IPS-15b (cell line): Measurements from ENCODE around the gene HOXD12.

Source experiments
- H3K27me3 ChIP-seq: one replicate; pipeline ENCODE4 v1.6.1; 2013; ENCODE audit warnings: low read length; ENCODE audit not compliant: control insufficient read depth, insufficient read depth
- H3K36me3 ChIP-seq: one replicate; pipeline ENCODE4 v1.6.1; 2013; ENCODE audit warnings: low read length; ENCODE audit not compliant: control insufficient read depth, insufficient read depth
- H3K4me1 ChIP-seq: one replicate; pipeline ENCODE4 v1.6.1; 2013; ENCODE audit warnings: mild to moderate bottlenecking, low read length; ENCODE audit not compliant: control insufficient read depth, insufficient read depth
- H3K4me3 ChIP-seq: one replicate; pipeline ENCODE4 v1.5.1; 2013; ENCODE audit warnings: low read depth, low read length
- H3K9ac ChIP-seq: one replicate; pipeline ENCODE4 v1.6.1; 2013; ENCODE audit warnings: low read depth, mild to moderate bottlenecking, low read length
- H3K9me3 ChIP-seq: one replicate; pipeline ENCODE4 v1.6.1; 2013; ENCODE audit warnings: mild to moderate bottlenecking, low read length; ENCODE audit not compliant: control insufficient read depth, insufficient read depth

HOXD12 gene

GRCh38 chr2:176099728-176100546 is at the start of gene HOXD12:
HOXD12 (plus strand) TSS chr2:176099795; CDS start chr2:176099802, 7 bp downstream.
- H3K9me3 ChIP-seq, result no peaks in the 10 kb centered on the region
- peaks cover 3% of the 10 kb centered on the region for H3K4me1 ChIP-seq
- H3K27me3 ChIP-seq, result peaks cover 96% of the 10 kb centered on the region
- no peak within 1 kb of the TSS for H3K9ac ChIP-seq
- H3K36me3 ChIP-seq, result no peaks in the 10 kb centered on the region
- H3K4me3 ChIP-seq, result peak within 1 kb of the TSS; percentile 28

- Histone ChIP-seq H3K36me3 (no peaks in the 10 kb centered on the region), H3K4me3 (no peak overlapping the region), H3K9me3 (no peaks in the 10 kb centered on the region), H3K4me1 (no peaks in the 10 kb centered on the region), H3K9ac (no peak overlapping the region), H3K27me3 (peaks cover 9% of the 10 kb centered on the region)
These were observed 43.2 kb upstream of the HOXD12 start for GRCh38 chr2:176056406-176056805.

- Histone ChIP-seq H3K27me3 (peaks cover 82% of the 10 kb centered on the region), H3K36me3 (no peaks in the 10 kb centered on the region), H3K4me1 (no peaks in the 10 kb centered on the region), H3K9me3 (no peaks in the 10 kb centered on the region), H3K9ac (no peak overlapping the region), H3K4me3 (no peak overlapping the region)
These were observed 35.6 kb upstream of the HOXD12 start for GRCh38 chr2:176063958-176064357.

GRCh38 chr2:176066645-176067588 is 32.7 kb upstream of the HOXD12 start:
- H3K4me3 ChIP-seq, result peak overlapping the region; percentile 48
- H3K36me3 ChIP-seq, result no peaks in the 10 kb centered on the region
- H3K4me1 ChIP-seq, result no peaks in the 10 kb centered on the region
- H3K27me3 ChIP-seq, result peaks cover 100% of the 10 kb centered on the region
- H3K9ac ChIP-seq, result peak overlapping the region; percentile 12
- no peaks in the 10 kb centered on the region for H3K9me3 ChIP-seq

- Histone ChIP-seq H3K9me3 (no peaks in the 10 kb centered on the region), H3K27me3 (peaks cover 100% of the 10 kb centered on the region), H3K4me1 (no peaks in the 10 kb centered on the region), H3K4me3 (peak overlapping the region; percentile 48), H3K9ac (no peak overlapping the region), H3K36me3 (no peaks in the 10 kb centered on the region)
These were observed 31.8 kb upstream of the HOXD12 start for GRCh38 chr2:176067589-176068418.

GRCh38 chr2:176068419-176068832 is 31.2 kb upstream of the HOXD12 start:
- Histone ChIP-seq H3K9ac (no peak overlapping the region), H3K4me1 (no peaks in the 10 kb centered on the region), H3K4me3 (peak overlapping the region; percentile 48), H3K36me3 (no peaks in the 10 kb centered on the region), H3K27me3 (peaks cover 100% of the 10 kb centered on the region), H3K9me3 (no peaks in the 10 kb centered on the region)

GRCh38 chr2:176071330-176072291 is 28.0 kb upstream of the HOXD12 start:
- no peaks in the 10 kb centered on the region for H3K4me1 ChIP-seq
- no peaks in the 10 kb centered on the region for H3K36me3 ChIP-seq
- H3K4me3 ChIP-seq, result peak overlapping the region; percentile 22
- H3K9ac ChIP-seq, result no peak overlapping the region
- peaks cover 100% of the 10 kb centered on the region for H3K27me3 ChIP-seq
- H3K9me3 ChIP-seq, result no peaks in the 10 kb centered on the region

- peaks cover 100% of the 10 kb centered on the region for H3K27me3 ChIP-seq
- no peak overlapping the region for H3K9ac ChIP-seq
- peak overlapping the region; percentile 18 for H3K4me3 ChIP-seq
- H3K9me3 ChIP-seq, result no peaks in the 10 kb centered on the region
- no peaks in the 10 kb centered on the region for H3K36me3 ChIP-seq
- no peaks in the 10 kb centered on the region for H3K4me1 ChIP-seq
These were observed 27.3 kb upstream of the HOXD12 start for GRCh38 chr2:176072292-176072669.

GRCh38 chr2:176072951-176073904 is 26.4 kb upstream of the HOXD12 start:
- H3K27me3 ChIP-seq, result peaks cover 100% of the 10 kb centered on the region
- no peaks in the 10 kb centered on the region for H3K4me1 ChIP-seq
- H3K9ac ChIP-seq, result no peak overlapping the region
- H3K36me3 ChIP-seq, result no peaks in the 10 kb centered on the region
- no peaks in the 10 kb centered on the region for H3K9me3 ChIP-seq
- no peak overlapping the region for H3K4me3 ChIP-seq
